Prostate gland (tissue), 2 donors: Measurements from ENCODE around the gene RNF151. TPM values are rescaled to one million over a fixed set of nuclear protein-coding genes. Genes with fewer than 3 reads are reported as not detected.

ENCODE experiments used
- DNase-seq: peaks from one replicate; pipeline ENCODE4 v3.0.0-alpha.2; 2019; ENCODE audit warnings: low spot score
- H3K27ac ChIP-seq, 2 donors: fragments of 200-600 bp; sonication (generic); 2 replicates each; pipeline ENCODE4 v1.5.1; 2017 to 2019
- H3K27me3 ChIP-seq: fragments of 200-600 bp; sonication (generic); replicated peaks from 2 replicates; pipeline ENCODE4 v1.5.1; 2019; ENCODE audit not compliant: insufficient read depth
- H3K36me3 ChIP-seq, 2 donors: fragments of 200-600 bp; sonication (generic); 1 replicate in 1 of 2; 2 replicates in 1 of 2; pipeline versions ENCODE4 v1.5.1 to v1.8.1; 2017 to 2019
- H3K4me1 ChIP-seq: fragments of 200-600 bp; sonication (generic); replicated peaks from 2 replicates; pipeline ENCODE4 v1.5.1; 2019
- H3K4me3 ChIP-seq, 2 donors: fragments of 200-600 bp; sonication (generic); 2 replicates each; pipeline ENCODE4 v1.5.1; 2017 to 2019
- H3K9me3 ChIP-seq: fragments of 200-600 bp; sonication (generic); 2 replicates; pipeline ENCODE4 v1.5.1; 2017
- POLR2A ChIP-seq: fragments of 450-650 bp; IDR thresholded peaks from one replicate; pipeline ENCODE4 v1.6.1; 2016; ENCODE audit warnings: antibody characterized with exemption, mild to moderate bottlenecking
- POLR2AphosphoS5 ChIP-seq: sonication (generic); formaldehyde crosslinking; IDR thresholded peaks from one replicate; pipeline ENCODE4 v1.6.1; 2017; ENCODE audit warnings: antibody characterized with exemption
- WGBS: methylation state at CpG from one replicate; pipeline ENCODE4 v1.1.5; 2018; 5-methylcytosine and 5-hydroxymethylcytosine counted together
- intact Hi-C: fragments of 100-400 bp; cut with DNase I; formaldehyde crosslinking; loops from one replicate; pipeline ENCODE4 v1.14.2; 2022
- total RNA-seq, 2 donors: library from RNA; depleted of rRNA; stranded (reverse); fragments of >200 nt; gene quantifications; one replicate each; pipeline ENCODE4 v1.1.0, GENCODE V29; 2016
- TF ChIP-seq, protein P1 (sequence below), 4 experiments: fragments of 200-600 bp in 2 of 4; fragments of 450-650 bp in 2 of 4; sonication (generic) in 2 of 4; IDR thresholded peaks; 1 replicate in 3 of 4; 2 replicates in 1 of 4; pipeline ENCODE4 v1.5.1; 2016 to 2019; ENCODE audit warnings: antibody characterized with exemption in 4 of 4, mild to moderate bottlenecking in 2 of 4, moderate library complexity in 2 of 4

The RNF151 gene
- total RNA-seq, 2 donors from 2014 or later: 7.2 TPM; not detected in 1

DNA sequence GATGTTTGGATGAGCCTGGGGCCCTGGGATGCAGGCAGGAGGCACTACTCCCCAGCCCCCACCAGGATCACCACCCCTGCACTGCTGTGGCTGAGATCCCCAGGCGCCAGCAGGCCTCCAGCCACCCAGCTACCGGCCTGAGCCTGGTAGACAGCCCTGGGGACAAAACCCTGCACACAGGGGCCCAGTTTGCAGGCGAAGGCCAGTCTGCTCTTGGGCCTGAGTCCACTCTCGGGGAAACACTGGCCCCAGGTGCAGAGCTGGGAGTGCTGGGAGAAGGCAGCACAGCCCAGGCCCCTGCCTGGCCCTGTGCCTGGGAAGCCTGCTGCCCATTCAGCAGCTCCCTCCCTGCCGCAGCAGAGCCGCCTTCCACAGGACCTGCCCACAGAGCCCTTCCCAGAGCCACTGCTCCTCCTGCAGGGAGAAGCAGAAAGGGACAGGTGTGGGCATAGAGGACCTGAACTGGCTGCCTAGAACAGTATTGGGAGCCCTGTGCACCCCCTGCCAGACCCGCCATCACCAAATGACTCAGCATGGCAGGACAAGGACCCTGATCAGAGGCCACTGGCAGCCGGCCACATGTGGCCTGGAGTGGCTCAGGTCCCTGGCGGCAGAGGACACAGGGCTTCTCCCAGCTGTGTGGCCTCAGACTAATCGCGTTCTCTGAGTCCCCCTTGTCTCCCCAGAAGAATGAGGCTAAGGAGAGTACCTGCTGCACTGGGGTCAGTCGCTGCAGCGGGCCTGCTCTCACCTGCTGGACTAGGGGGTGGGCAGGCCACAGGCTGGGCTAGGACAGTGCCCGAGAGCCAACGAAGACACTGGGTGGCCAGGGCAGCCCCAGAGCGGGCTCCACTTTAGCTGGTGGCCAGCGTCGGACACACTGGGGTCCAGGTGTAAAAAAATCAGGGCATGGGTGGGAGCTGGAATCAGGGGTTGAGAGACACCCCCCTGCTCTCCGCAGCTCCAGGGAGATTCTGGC is 34.3 kb upstream of the RNF151 start:
- no peaks in the 10 kb centered on the region for H3K27me3 ChIP-seq
- H3K27ac ChIP-seq: no peak overlapping the region
- WGBS: 75% methylated on average over 18 of the region's 19 CpGs
- no peak for DNase-seq
- TF ChIP-seq, protein P1, sequence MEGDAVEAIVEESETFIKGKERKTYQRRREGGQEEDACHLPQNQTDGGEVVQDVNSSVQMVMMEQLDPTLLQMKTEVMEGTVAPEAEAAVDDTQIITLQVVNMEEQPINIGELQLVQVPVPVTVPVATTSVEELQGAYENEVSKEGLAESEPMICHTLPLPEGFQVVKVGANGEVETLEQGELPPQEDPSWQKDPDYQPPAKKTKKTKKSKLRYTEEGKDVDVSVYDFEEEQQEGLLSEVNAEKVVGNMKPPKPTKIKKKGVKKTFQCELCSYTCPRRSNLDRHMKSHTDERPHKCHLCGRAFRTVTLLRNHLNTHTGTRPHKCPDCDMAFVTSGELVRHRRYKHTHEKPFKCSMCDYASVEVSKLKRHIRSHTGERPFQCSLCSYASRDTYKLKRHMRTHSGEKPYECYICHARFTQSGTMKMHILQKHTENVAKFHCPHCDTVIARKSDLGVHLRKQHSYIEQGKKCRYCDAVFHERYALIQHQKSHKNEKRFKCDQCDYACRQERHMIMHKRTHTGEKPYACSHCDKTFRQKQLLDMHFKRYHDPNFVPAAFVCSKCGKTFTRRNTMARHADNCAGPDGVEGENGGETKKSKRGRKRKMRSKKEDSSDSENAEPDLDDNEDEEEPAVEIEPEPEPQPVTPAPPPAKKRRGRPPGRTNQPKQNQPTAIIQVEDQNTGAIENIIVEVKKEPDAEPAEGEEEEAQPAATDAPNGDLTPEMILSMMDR (IDR thresholded peaks at IDR 0.05): peak in 1 of 4 experiments; percentile 12
- no peak for TF ChIP-seq POLR2A
- H3K36me3 ChIP-seq: no peaks in the 10 kb centered on the region
- H3K9me3 ChIP-seq: no peaks in the 10 kb centered on the region
- intact Hi-C loops: no loop called here
- no peak overlapping the region for H3K4me3 ChIP-seq
- H3K4me1 ChIP-seq: no peaks in the 10 kb centered on the region

DNA sequence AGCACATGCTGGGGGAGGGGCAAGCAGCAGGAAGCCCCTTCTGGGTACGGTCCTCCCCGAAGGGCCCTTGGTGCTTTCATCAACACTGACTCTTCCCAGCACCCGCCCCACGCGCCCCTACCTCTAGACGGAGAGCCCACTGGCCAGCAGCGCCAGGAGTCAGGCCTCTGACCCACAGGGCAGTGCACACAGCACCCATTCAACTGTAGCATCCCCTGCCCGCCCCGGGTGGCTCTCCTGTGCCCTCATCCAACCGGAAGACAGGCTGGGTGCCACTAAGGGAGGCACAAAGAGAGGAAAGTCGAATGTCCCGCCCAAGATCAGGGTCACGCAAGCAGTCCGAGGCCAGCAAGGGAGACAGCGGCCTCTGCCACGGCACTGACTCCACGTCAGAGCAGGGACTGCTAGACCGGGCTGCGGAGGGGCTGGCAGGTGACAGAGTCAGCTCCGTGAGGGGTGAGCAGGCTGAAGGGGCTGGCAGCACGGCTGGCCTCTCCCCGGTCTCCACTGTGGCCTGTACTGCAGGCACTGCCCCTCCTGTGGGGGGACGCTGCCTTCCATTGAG is 33.5 kb upstream of the RNF151 start:
- 68% methylated on average over 22 of the region's 23 CpGs for WGBS
- no peaks in the 10 kb centered on the region for H3K4me1 ChIP-seq
- H3K9me3 ChIP-seq: no peaks in the 10 kb centered on the region
- no peak overlapping the region for H3K27ac ChIP-seq
- H3K27me3 ChIP-seq: no peaks in the 10 kb centered on the region
- intact Hi-C loops: no loop called here
- H3K36me3 ChIP-seq: peaks cover 0 to 4% of the 10 kb centered on the region in 2 donors
- TF ChIP-seq POLR2A (no peak), POLR2AphosphoS5 (no peak)
- TF ChIP-seq, protein P1 (IDR thresholded peaks at IDR 0.05): no peak
- H3K4me3 ChIP-seq: no peak overlapping the region
- DNase-seq: no peak

- DNase-seq: no peak
- Histone ChIP-seq H3K27ac (no peak overlapping the region), H3K36me3 (peaks cover 3 to 18% of the 10 kb centered on the region in 2 donors), H3K27me3 (no peaks in the 10 kb centered on the region), H3K9me3 (no peaks in the 10 kb centered on the region), H3K4me1 (peaks cover 3% of the 10 kb centered on the region), H3K4me3 (no peak overlapping the region)
- 95% methylated on average over 11 of the region's 11 CpGs for WGBS
- no peak for TF ChIP-seq POLR2AphosphoS5
- TF ChIP-seq POLR2A: no peak
- TF ChIP-seq, protein P1 (IDR thresholded peaks at IDR 0.05): no peak
- intact Hi-C loops: no loop called here
Observed at GRCh38 chr16:1936945-1937479, 29.6 kb upstream of the RNF151 start.

DNA sequence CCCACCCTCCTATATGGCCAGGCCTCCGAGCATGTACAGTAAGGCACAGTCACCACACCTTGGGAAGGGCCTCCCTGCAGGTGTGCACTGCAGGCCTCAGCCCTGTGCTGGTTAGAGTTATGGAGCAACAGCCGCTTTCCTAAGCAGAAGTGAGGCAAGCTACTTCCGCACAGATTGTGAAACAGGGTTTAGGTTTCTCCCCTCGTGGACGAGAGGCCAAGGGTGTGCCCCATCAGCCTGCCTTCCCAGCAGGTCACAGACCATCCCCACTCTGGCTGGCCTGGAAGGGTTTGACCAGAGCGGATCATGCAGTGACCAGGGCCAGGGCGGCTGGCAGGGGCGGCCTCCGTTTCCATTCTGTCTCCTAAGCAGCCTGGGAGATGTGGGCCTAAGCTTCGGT is 28.3 kb upstream of the RNF151 start:
- intact Hi-C loops: no loop called here
- H3K9me3 ChIP-seq: no peaks in the 10 kb centered on the region
- TF ChIP-seq POLR2A: no peak
- TF ChIP-seq POLR2AphosphoS5: no peak
- TF ChIP-seq, protein P1 (IDR thresholded peaks at IDR 0.05): no peak
- H3K27me3 ChIP-seq: no peaks in the 10 kb centered on the region
- H3K27ac ChIP-seq: no peak overlapping the region
- peaks cover 3 to 18% of the 10 kb centered on the region in 2 donors for H3K36me3 ChIP-seq
- WGBS: 93% methylated on average over 10 of the region's 10 CpGs
- no peak overlapping the region for H3K4me3 ChIP-seq
- no peak for DNase-seq
- peaks cover 9% of the 10 kb centered on the region for H3K4me1 ChIP-seq
